Keratinocyte (primary cell): ENCODE results near the gene DLG1. TPM values are rescaled to one million over a fixed set of nuclear protein-coding genes. Genes with fewer than 3 reads are reported as not detected.

Source experiments
- DNase-seq: peaks from one replicate; pipeline ENCODE4 v3.0.0-alpha.2; 2011; ENCODE audit warnings: low read depth, missing footprints, low spot score
- FAIRE-seq: peaks from 2 replicates; lab custom pipeline; 2011; peaks lifted over from hg19 to GRCh38; lab: Jason Lieb, UNC
- H2AFZ ChIP-seq: 2 replicates; pipeline ENCODE4 v1.6.0; 2012; ENCODE audit warnings: low read length, control low read depth, inconsistent platforms; ENCODE audit not compliant: control insufficient read depth
- H3K27ac ChIP-seq: 2 replicates; pipeline ENCODE4 v1.5.1; 2011; ENCODE audit warnings: low read length; ENCODE audit not compliant: control insufficient read depth, insufficient read depth
- H3K27me3 ChIP-seq: 3 replicates; pipeline ENCODE4 v1.6.0; 2011; ENCODE audit warnings: low read length; ENCODE audit not compliant: control insufficient read depth, insufficient read depth; ENCODE audit errors: extremely low read depth
- H3K36me3 ChIP-seq, 2 experiments: 2 replicates in 1 of 2; 3 replicates in 1 of 2; pipeline ENCODE4 v1.5.1; 2011; ENCODE audit warnings: low read length in 2 of 2, mild to moderate bottlenecking in 1 of 2; ENCODE audit not compliant: control insufficient read depth in 2 of 2, insufficient read depth in 2 of 2; ENCODE audit errors: extremely low read depth in 1 of 2
- H3K4me1 ChIP-seq: 3 replicates; pipeline ENCODE4 v1.5.1; 2011; ENCODE audit warnings: low read length; ENCODE audit not compliant: control insufficient read depth, insufficient read depth; ENCODE audit errors: extremely low read depth
- H3K4me2 ChIP-seq: 3 replicates; pipeline ENCODE4 v1.6.0; 2011; ENCODE audit warnings: low read depth, low read length; ENCODE audit not compliant: control insufficient read depth, insufficient read depth; ENCODE audit errors: extremely low read depth
- H3K4me3 ChIP-seq, 3 experiments: fragments of 200-600 bp in 1 of 3; sonication (generic) in 1 of 3; 2 replicates in 2 of 3; 3 replicates in 1 of 3; pipeline ENCODE4 v1.5.1; 2011 to 2016; ENCODE audit warnings: low read length in 3 of 3, mild to moderate bottlenecking in 3 of 3, control low read depth in 2 of 3, inconsistent platforms in 1 of 3, low read depth in 1 of 3, mixed read lengths in 1 of 3, mixed run types in 1 of 3, moderate library complexity in 1 of 3; ENCODE audit not compliant: control insufficient read depth in 2 of 3, insufficient read depth in 2 of 3; ENCODE audit errors: extremely low read depth in 1 of 3
- H3K79me2 ChIP-seq: 2 replicates; pipeline ENCODE4 v1.6.0; 2012; ENCODE audit warnings: low read length; ENCODE audit not compliant: control insufficient read depth, insufficient read depth
- H3K9ac ChIP-seq: 3 replicates; pipeline ENCODE4 v1.6.0; 2011; ENCODE audit warnings: low read length; ENCODE audit not compliant: control insufficient read depth, insufficient read depth; ENCODE audit errors: extremely low read depth
- H3K9me1 ChIP-seq: 3 replicates; pipeline ENCODE4 v1.6.0; 2011; ENCODE audit warnings: low read length; ENCODE audit not compliant: control insufficient read depth, insufficient read depth; ENCODE audit errors: extremely low read depth
- H3K9me3 ChIP-seq: 2 replicates; pipeline ENCODE4 v1.5.1; 2012; ENCODE audit warnings: low read depth, low read length; ENCODE audit not compliant: control insufficient read depth
- H4K20me1 ChIP-seq: 3 replicates; pipeline ENCODE4 v1.6.0; 2011; ENCODE audit warnings: low read length; ENCODE audit not compliant: control insufficient read depth, insufficient read depth; ENCODE audit errors: extremely low read depth
- EZH2 ChIP-seq: IDR thresholded peaks from one replicate; pipeline ENCODE4 v1.6.1; 2012; ENCODE audit warnings: inconsistent platforms, mild to moderate bottlenecking, low read length, moderate library complexity
- dilution Hi-C: fragments of 300-500 bp; cut with MboI; formaldehyde crosslinking; loops from one replicate; pipeline ENCODE4 v1.7.0; 2020; ENCODE audit warnings: low sequenced_read_pairs; ENCODE audit not compliant: extremely low pct_ligation_motif_present
- polyA plus RNA-seq, 5 experiments: library from polyadenylated mRNA; depleted of rRNA in 3 of 5; stranded (reverse) in 3 of 5; stranded (forward) in 1 of 5; unstranded in 1 of 5; fragments of >200 nt; gene quantifications; 1 replicate in 1 of 5; 2 replicates in 3 of 5; 3 replicates in 1 of 5; pipeline versions ENCODE4 v1.2.1 to v1.2.3, GENCODE V29; 2011 to 2012; ENCODE audit warnings: missing spikeins in 2 of 5, low read depth in 1 of 5, low replicate concordance in 1 of 5
- TF ChIP-seq, protein P1 (sequence below), 3 experiments: IDR thresholded peaks in 1 of 3; conservative IDR thresholded peaks in 1 of 3; optimal IDR thresholded peaks in 1 of 3; 2 replicates in 2 of 3; 3 replicates in 1 of 3; pipeline versions ENCODE3 to v1.5.1; 2011; ENCODE audit warnings: low read length in 3 of 3, mild to moderate bottlenecking in 3 of 3, moderate library complexity in 2 of 3, control low read depth in 1 of 3, inconsistent platforms in 1 of 3; ENCODE audit not compliant: insufficient read depth in 2 of 3; ENCODE audit errors: extremely low read depth in 1 of 3

DLG1 gene
- polyA plus RNA-seq, 1 donor (not counting 4 experiments of a cell fraction or from before 2014, with no cell fraction given), result 139 TPM

DNA sequence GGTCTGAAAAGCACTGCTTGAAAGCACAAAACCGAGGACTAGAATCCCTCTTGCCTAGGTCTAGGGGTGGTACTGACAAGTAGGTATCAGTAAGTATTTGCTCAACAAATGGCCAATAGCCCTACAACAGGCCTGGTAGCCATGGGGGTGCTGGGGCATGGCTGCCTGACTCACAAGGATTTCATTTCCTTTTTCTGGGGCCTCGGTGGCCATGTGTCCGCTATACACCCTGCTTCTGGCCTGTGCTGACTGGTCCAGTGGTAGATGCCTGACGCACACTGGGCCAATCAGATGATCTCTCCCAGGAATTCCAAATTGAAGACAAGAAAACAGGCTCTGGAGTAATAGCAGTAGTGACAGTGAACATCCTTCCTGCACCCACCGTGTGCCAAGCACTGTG, 298.2 kb downstream of the DLG1 start:
- no peak overlapping the region for H3K4me3 ChIP-seq
- no peaks in the 10 kb centered on the region for H3K9me3 ChIP-seq
- no peak overlapping the region for H2AFZ ChIP-seq
- H3K36me3 ChIP-seq, result no peaks in the 10 kb centered on the region
- no peak overlapping the region for H3K4me2 ChIP-seq
- FAIRE-seq, result no peak
- H4K20me1 ChIP-seq, result no peaks in the 10 kb centered on the region
- H3K4me1 ChIP-seq, result peaks cover 32% of the 10 kb centered on the region
- TF ChIP-seq, protein P1, sequence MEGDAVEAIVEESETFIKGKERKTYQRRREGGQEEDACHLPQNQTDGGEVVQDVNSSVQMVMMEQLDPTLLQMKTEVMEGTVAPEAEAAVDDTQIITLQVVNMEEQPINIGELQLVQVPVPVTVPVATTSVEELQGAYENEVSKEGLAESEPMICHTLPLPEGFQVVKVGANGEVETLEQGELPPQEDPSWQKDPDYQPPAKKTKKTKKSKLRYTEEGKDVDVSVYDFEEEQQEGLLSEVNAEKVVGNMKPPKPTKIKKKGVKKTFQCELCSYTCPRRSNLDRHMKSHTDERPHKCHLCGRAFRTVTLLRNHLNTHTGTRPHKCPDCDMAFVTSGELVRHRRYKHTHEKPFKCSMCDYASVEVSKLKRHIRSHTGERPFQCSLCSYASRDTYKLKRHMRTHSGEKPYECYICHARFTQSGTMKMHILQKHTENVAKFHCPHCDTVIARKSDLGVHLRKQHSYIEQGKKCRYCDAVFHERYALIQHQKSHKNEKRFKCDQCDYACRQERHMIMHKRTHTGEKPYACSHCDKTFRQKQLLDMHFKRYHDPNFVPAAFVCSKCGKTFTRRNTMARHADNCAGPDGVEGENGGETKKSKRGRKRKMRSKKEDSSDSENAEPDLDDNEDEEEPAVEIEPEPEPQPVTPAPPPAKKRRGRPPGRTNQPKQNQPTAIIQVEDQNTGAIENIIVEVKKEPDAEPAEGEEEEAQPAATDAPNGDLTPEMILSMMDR (optimal IDR thresholded peaks at IDR 0.05 in 1 of 3, IDR thresholded peaks at IDR 0.05 in 1 of 3, conservative IDR thresholded peaks at IDR 0.05 in 1 of 3; ENCODE audit: extremely low read depth in 1 of 3, insufficient read depth in 2 of 3, low read length in 3 of 3), result no peak
- TF ChIP-seq EZH2, result no peak
- no peak for DNase-seq
- H3K27ac ChIP-seq, result no peak overlapping the region
- no peak overlapping the region for H3K9ac ChIP-seq
- H3K27me3 ChIP-seq, result no peaks in the 10 kb centered on the region
- H3K79me2 ChIP-seq, result no peaks in the 10 kb centered on the region
- no peaks in the 10 kb centered on the region for H3K9me1 ChIP-seq
- dilution Hi-C loops, result no loop called here

DNA sequence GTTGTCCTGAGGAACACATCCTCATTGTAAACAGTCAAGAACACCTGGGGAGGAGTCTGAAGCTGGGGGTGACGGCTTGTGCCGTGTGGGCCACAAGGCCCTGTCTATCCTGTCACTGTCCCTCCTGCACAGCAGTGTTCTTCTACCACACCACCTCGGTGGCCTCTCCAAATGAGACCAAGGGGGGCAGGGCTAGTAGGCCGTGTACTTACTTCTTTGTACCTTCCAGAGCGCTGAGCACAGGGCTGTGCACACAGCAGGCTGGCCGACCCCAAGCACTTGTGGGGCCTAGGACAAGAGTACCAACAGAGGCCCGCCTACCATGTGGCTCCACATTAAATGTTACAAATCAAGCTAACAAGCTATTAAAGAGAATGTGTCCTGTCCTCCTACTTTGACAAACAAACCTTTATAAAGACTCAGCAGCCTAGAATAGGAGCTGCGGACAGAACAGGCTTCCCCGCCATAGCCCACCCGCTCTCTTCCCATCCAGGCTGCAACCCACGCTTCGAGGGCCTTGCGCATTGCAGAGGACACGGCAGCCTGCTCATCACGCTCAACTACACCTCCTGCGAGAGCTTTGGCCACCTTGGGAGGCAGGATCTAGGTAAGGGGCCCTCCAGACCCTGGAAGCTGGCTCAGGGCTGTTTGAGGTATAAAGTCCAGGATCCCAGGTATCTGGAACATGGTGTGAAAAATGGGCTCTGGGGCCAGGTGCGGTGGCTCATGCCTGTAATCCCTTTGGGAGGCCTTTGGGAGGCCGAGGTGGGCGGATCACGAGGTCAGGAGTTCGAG, 299.2 kb downstream of the DLG1 start:
- no peaks in the 10 kb centered on the region for H3K79me2 ChIP-seq
- no peak overlapping the region for H3K9ac ChIP-seq
- DNase-seq, result no peak
- H2AFZ ChIP-seq, result no peak overlapping the region
- H3K4me3 ChIP-seq, result no peak overlapping the region
- no peak overlapping the region for H3K27ac ChIP-seq
- TF ChIP-seq EZH2, result no peak
- TF ChIP-seq, protein P1 (optimal IDR thresholded peaks at IDR 0.05 in 1 of 3, IDR thresholded peaks at IDR 0.05 in 1 of 3, conservative IDR thresholded peaks at IDR 0.05 in 1 of 3; ENCODE audit: extremely low read depth in 1 of 3, insufficient read depth in 2 of 3, low read length in 3 of 3), result no peak
- no peaks in the 10 kb centered on the region for H3K9me1 ChIP-seq
- H3K9me3 ChIP-seq, result no peaks in the 10 kb centered on the region
- no peak overlapping the region for H3K4me2 ChIP-seq
- no peak for FAIRE-seq
- H4K20me1 ChIP-seq, result no peaks in the 10 kb centered on the region
- H3K36me3 ChIP-seq, result no peaks in the 10 kb centered on the region
- H3K4me1 ChIP-seq, result peaks cover 32% of the 10 kb centered on the region
- H3K27me3 ChIP-seq, result no peaks in the 10 kb centered on the region
- dilution Hi-C loops, result no loop called here
